GM12878 (cell line): Measurements from ENCODE around the gene WNT3A. TPM values are rescaled to one million over a fixed set of nuclear protein-coding genes. Genes with fewer than 3 reads are reported as not detected.

ENCODE experiments used
- ATAC-seq: fragments of 200-7000 bp; cut with Tn5 transposase; 3 replicates; pipeline ENCODE4 v1.9.1; 2020; ENCODE audit warnings: mild to moderate bottlenecking, moderate library complexity
- BruUV-seq: library from RNA; stranded (reverse); fragments of 400-500 nt; replicated peaks from 2 replicates; lab custom pipeline; 2021; lab: Mats Ljungman, UMichigan
- CTCF ChIA-PET: fragments of 300-600 bp; sonication (Branson Sonifier 250); formaldehyde crosslinking; extraction: SDS; loops from one replicate; lab custom pipeline; 2021; ENCODE audit warnings: inconsistent platforms; lab: Yijun Ruan, JAX
- POLR2A ChIA-PET: fragments of 350-600 bp; formaldehyde crosslinking; extraction: SDS; loops from one replicate; lab custom pipeline; 2021; ENCODE audit warnings: inconsistent platforms; lab: Charles Lee
- RAD21 ChIA-PET: fragments of 300-600 bp; sonication (Branson Sonifier 250); formaldehyde crosslinking; loops from one replicate; lab custom pipeline; 2023; ENCODE audit warnings: antibody characterized with exemption; ENCODE audit not compliant: unreplicated experiment; lab: Charles Lee
- SMC1A ChIA-PET: fragments of 300-600 bp; sonication (Branson Sonifier 250); formaldehyde crosslinking; loops from one replicate; lab custom pipeline; 2023; ENCODE audit not compliant: unreplicated experiment, uncharacterized antibody; lab: Charles Lee
- DNase-seq: peaks from one replicate; pipeline ENCODE4 v3.0.0-alpha.2; 2011; ENCODE audit warnings: low read depth, low spot score
- FAIRE-seq: peaks from 3 replicates; lab custom pipeline; 2011; peaks lifted over from hg19 to GRCh38; lab: Jason Lieb, UNC
- H2AFZ ChIP-seq: 2 replicates; pipeline ENCODE4 v1.6.0; 2011; ENCODE audit warnings: low read depth, low read length, control low read depth; ENCODE audit not compliant: control insufficient read depth
- H3K27ac ChIP-seq: 2 replicates; pipeline ENCODE4 v1.5.1; 2011; ENCODE audit warnings: control low read depth; ENCODE audit not compliant: control insufficient read depth, insufficient read depth
- H3K27me3 ChIP-seq, 2 experiments: replicated peaks in 1 of 2; 2 replicates each; pipeline versions ENCODE4 v1.6.0 to v1.6.1; 2011; ENCODE audit warnings: low read length in 1 of 2; ENCODE audit not compliant: control insufficient read depth in 2 of 2, insufficient read depth in 2 of 2
- H3K36me3 ChIP-seq, 2 experiments: 2 replicates each; pipeline ENCODE4 v1.5.1; 2011; ENCODE audit warnings: low read length in 1 of 2; ENCODE audit not compliant: control insufficient read depth in 2 of 2, insufficient read depth in 2 of 2
- H3K4me1 ChIP-seq: 2 replicates; pipeline ENCODE4 v1.6.1; 2011; ENCODE audit warnings: mild to moderate bottlenecking, low read length, moderate library complexity, mixed read lengths; ENCODE audit not compliant: control insufficient read depth, insufficient read depth
- H3K4me2 ChIP-seq: 2 replicates; pipeline ENCODE4 v1.6.0; 2011; ENCODE audit warnings: control low read depth; ENCODE audit not compliant: control insufficient read depth, insufficient read depth
- H3K4me3 ChIP-seq: fragments of 200-600 bp; sonication (generic); 2 replicates; pipeline ENCODE4 v1.5.1; 2016
- H3K79me2 ChIP-seq: 2 replicates; pipeline ENCODE4 v1.6.0; 2011; ENCODE audit warnings: low read length; ENCODE audit not compliant: control insufficient read depth, insufficient read depth
- H3K9ac ChIP-seq: 2 replicates; pipeline ENCODE4 v1.8.0; 2011; ENCODE audit warnings: low read length, control low read depth, mixed read lengths; ENCODE audit not compliant: control insufficient read depth, insufficient read depth
- H3K9me3 ChIP-seq: replicated peaks from 3 replicates; pipeline ENCODE4 v1.5.1; 2011; ENCODE audit warnings: mild to moderate bottlenecking, low read length; ENCODE audit not compliant: control insufficient read depth, insufficient read depth
- H4K20me1 ChIP-seq: 2 replicates; pipeline ENCODE4 v1.6.0; 2011; ENCODE audit not compliant: control insufficient read depth, insufficient read depth
- BCL11A ChIP-seq: IDR thresholded peaks from 2 replicates; pipeline ENCODE4 v1.6.1; 2011; ENCODE audit warnings: low read depth, low read length
- EGR1 ChIP-seq, 2 experiments: IDR thresholded peaks; 1 replicate in 1 of 2; 2 replicates in 1 of 2; pipeline ENCODE4 v1.6.1; 2011 to 2012; ENCODE audit warnings: low read depth in 2 of 2, low read length in 2 of 2, borderline replicate concordance in 1 of 2, mild to moderate bottlenecking in 1 of 2, moderate library complexity in 1 of 2
- FOXM1 ChIP-seq: IDR thresholded peaks from 2 replicates; pipeline ENCODE4 v1.6.1; 2012; ENCODE audit warnings: low read depth, mild to moderate bottlenecking, inconsistent platforms, low read length, moderate library complexity
- MEF2A ChIP-seq: IDR thresholded peaks from 2 replicates; pipeline ENCODE4 v1.6.1; 2011; ENCODE audit warnings: low read depth, mild to moderate bottlenecking, low read length, moderate library complexity; ENCODE audit not compliant: insufficient read depth
- MYC ChIP-seq: IDR thresholded peaks from 2 replicates; pipeline ENCODE4 v1.6.1; 2011; ENCODE audit warnings: mild to moderate bottlenecking, low read length, moderate library complexity, inconsistent platforms; ENCODE audit not compliant: insufficient read depth, insufficient replicate concordance, insufficient read length, severe bottlenecking
- NR2F1 ChIP-seq: fragments of 450-650 bp; conservative IDR thresholded peaks from 2 replicates; pipeline ENCODE4 v1.6.1; 2017; ENCODE audit warnings: mild to moderate bottlenecking
- RELB ChIP-seq: fragments of 450-650 bp; IDR thresholded peaks from 2 replicates; pipeline ENCODE4 v1.6.1; 2017; ENCODE audit warnings: low read depth, mild to moderate bottlenecking, moderate library complexity
- SUZ12 ChIP-seq: fragments of 200-600 bp; sonication (generic); IDR thresholded peaks from one replicate; pipeline ENCODE4 v1.6.1; 2018; ENCODE audit warnings: antibody characterized with exemption, mild to moderate bottlenecking; ENCODE audit not compliant: unreplicated experiment
- TCF12 ChIP-seq: IDR thresholded peaks from 2 replicates; pipeline ENCODE4 v1.6.1; 2011; ENCODE audit warnings: low read depth, mild to moderate bottlenecking, low read length
- USF2 ChIP-seq: IDR thresholded peaks from 2 replicates; pipeline ENCODE4 v1.6.1; 2011; ENCODE audit warnings: low read depth, low read length, improper control_type of control experiment, borderline replicate concordance
- ZNF592 ChIP-seq: fragments of 450-650 bp; IDR thresholded peaks from 2 replicates; pipeline ENCODE4 v1.6.1; 2017; ENCODE audit warnings: mild to moderate bottlenecking, moderate library complexity
- ZZZ3 ChIP-seq: IDR thresholded peaks from 2 replicates; pipeline ENCODE4 v1.6.1; 2011; ENCODE audit warnings: low read depth; ENCODE audit not compliant: control insufficient read depth, insufficient read length
- WGBS: methylation state at CpG from one replicate; pipeline ENCODE4 v1.1.6; 2016; ENCODE audit warnings: low lambda C conversion rate; ENCODE audit not compliant: insufficient replicate concordance, insufficient coverage; ENCODE audit errors: missing lambda C conversion rate; 5-methylcytosine and 5-hydroxymethylcytosine counted together
- in situ Hi-C: fragments of 300-500 bp; cut with MboI; formaldehyde crosslinking; loops from 9 replicates; pipeline ENCODE4 v1.14.3; 2018; ENCODE audit warnings: mixed read lengths
- intact Hi-C: fragments of 100-400 bp; cut with micrococcal nuclease; formaldehyde crosslinking; loops from one replicate; pipeline ENCODE4 v1.14.2; 2022; ENCODE audit not compliant: unreplicated experiment
- polyA plus RNA-seq, 11 experiments: library from polyadenylated mRNA; depleted of rRNA in 4 of 11; unstranded in 6 of 11; stranded (reverse) in 5 of 11; fragments of >200 nt; fragmentation: Nextera tagmentation in 4 of 11; fragmentation: Illumina TruSeq in 1 of 11; extraction: Ambion mirVana in 4 of 11; extraction: Trizol in 1 of 11; gene quantifications; 1 replicate in 1 of 11; 2 replicates in 10 of 11; pipeline versions ENCODE4 v1.2.1 to v1.2.3, GENCODE V29; 2011 to 2016; ENCODE audit warnings: inconsistent platforms in 2 of 11, missing spikeins in 2 of 11, low read depth in 1 of 11
- total RNA-seq, 4 experiments: library from RNA; depleted of rRNA in 3 of 4; stranded (reverse); fragments of >200 nt in 3 of 4; fragmentation: Illumina TruSeq in 1 of 4; extraction: Trizol in 1 of 4; gene quantifications; 2 replicates each; pipeline versions ENCODE4 v1.2.1 to v1.2.3, GENCODE V29; 2013 to 2021

WNT3A gene
- total and polyA plus RNA-seq, 10 of the 15 experiments (the other 5 are each of a cell fraction or from before 2014, with no cell fraction given) = 0.16 TPM; not detected in 9

GRCh38 chr1:228094432-228095016 lies 87.7 kb downstream of the WNT3A start (continued):
- TF ChIP-seq MEF2A = no peak
- no peak for TF ChIP-seq ZNF592
- no peak for TF ChIP-seq MYC
- TF ChIP-seq EGR1 (IDR thresholded peaks at IDR 0.05; ENCODE audit: borderline replicate concordance in 1 of 2, low read depth in 2 of 2, low read length in 2 of 2) = no peak
- TF ChIP-seq NR2F1 = no peak
- TF ChIP-seq SUZ12 = no peak

GRCh38 chr1:228095161-228095560 lies 88.4 kb downstream of the WNT3A start:
- Histone ChIP-seq H3K4me3 (no peak overlapping the region), H4K20me1 (peaks cover 52% of the 10 kb centered on the region), H3K27me3 (no peaks in the 10 kb centered on the region), H2AFZ (no peak overlapping the region), H3K4me2 (no peak overlapping the region), H3K9ac (no peak overlapping the region), H3K27ac (no peak overlapping the region), H3K9me3 (peaks cover 26% of the 10 kb centered on the region; the same call in 2 of the 3 replicates), H3K36me3 (peaks cover 25 to 48% of the 10 kb centered on the region in 2 experiments; a peak in 3 of 4 replicates), H3K4me1 (peaks cover 7% of the 10 kb centered on the region), H3K79me2 (peaks cover 71% of the 10 kb centered on the region)
- ChIA-PET CTCF (interaction anchor here (0.7 kb wide), 1 partner anchor 8 kb away, joined by 3 read pairs; no protein-coding TSS in a partner anchor), RAD21 (no interaction called here), SMC1A (no interaction called here), POLR2A (interaction anchor here (0.5 kb wide), 1 partner anchor 627 kb away, joined by 10 read pairs; no protein-coding TSS in a partner anchor)
- 82% methylated on average over 4 of the region's 4 CpGs for WGBS
- DNase-seq (no peak), ATAC-seq (no peak), FAIRE-seq (no peak)
- no TSS peak for BruUV-seq
- in situ Hi-C loops (no loop called here), intact Hi-C loops (no loop called here)
- no peak for TF ChIP-seq FOXM1
- no peak for TF ChIP-seq ZZZ3
- TF ChIP-seq TCF12 = no peak
- no peak for TF ChIP-seq USF2
- TF ChIP-seq RELB = no peak
- no peak for TF ChIP-seq BCL11A
